ENCODE results near the gene CTNNB1. TPM values are rescaled to one million over a fixed set of nuclear protein-coding genes. Genes with fewer than 3 reads are reported as not detected.

Gene CTNNB1
- total and polyA plus RNA-seq, 2 of the 13 experiments (the other 11 are each of a cell fraction or from before 2014, with no cell fraction given): 398 to 489 TPM

GRCh38 chr3:41267975-41268640 is 68.8 kb downstream of the CTNNB1 start (continued):
- TF ChIP-seq PAXIP1 (CRISPR knock-in tag; conservative IDR thresholded peaks at IDR 0.05) (peak; percentile 85), DZIP1 (CRISPR knock-in tag; IDR thresholded peaks at IDR 0.05) (no peak), ZNF251 (CRISPR knock-in tag; IDR thresholded peaks at IDR 0.05) (no peak), ETS1 (CRISPR knock-in tag; IDR thresholded peaks at IDR 0.05) (no peak), YY1 (IDR thresholded peaks at IDR 0.05; ENCODE audit: insufficient read depth, insufficient replicate concordance, low read depth, low read length) (no peak), DR1 (CRISPR knock-in tag; IDR thresholded peaks at IDR 0.05) (no peak; the same call in 1 of the 2 replicates), PRMT3 (CRISPR knock-in tag; IDR thresholded peaks at IDR 0.05; ENCODE audit: borderline replicate concordance, low read depth) (no peak), UBTF (CRISPR knock-in tag; IDR thresholded peaks at IDR 0.05) (no peak), SP4 (CRISPR knock-in tag; IDR thresholded peaks at IDR 0.05) (no peak), PITX1 (CRISPR knock-in tag; IDR thresholded peaks at IDR 0.05) (peak; percentile 26; the same call in 1 of the 2 replicates), ZNF30 (CRISPR knock-in tag; IDR thresholded peaks at IDR 0.05) (no peak), HNF4A (CRISPR knock-in tag; IDR thresholded peaks at IDR 0.05) (peak; percentile 75), GATA4 (IDR thresholded peaks at IDR 0.05; ENCODE audit: borderline replicate concordance, low read depth) (peak; percentile 58; the same call in 1 of the 2 replicates), THAP11 (CRISPR knock-in tag; IDR thresholded peaks at IDR 0.05) (peak; percentile 82), ZNF713 (CRISPR knock-in tag; IDR thresholded peaks at IDR 0.05) (no peak), ZNF724P (CRISPR knock-in tag; IDR thresholded peaks at IDR 0.05; ENCODE audit: borderline replicate concordance) (no peak), HOXA5 (CRISPR knock-in tag; IDR thresholded peaks at IDR 0.05) (no peak), IKZF1 (IDR thresholded peaks at IDR 0.05) (no peak), RFXAP (CRISPR knock-in tag; IDR thresholded peaks at IDR 0.05; ENCODE audit: borderline replicate concordance) (no peak), FIP1L1 (IDR thresholded peaks at IDR 0.05; ENCODE audit: borderline replicate concordance, insufficient read depth, low read depth, low read length) (no peak), TAF1 (CRISPR knock-in tag; IDR thresholded peaks at IDR 0.05) (0 out of 2 replicates have a peak, but pooled peaks have one; percentile 40)

Measured in HepG2 (cell line).